Measurements from ENCODE around the gene CENPQ.

CENPQ gene

DNA sequence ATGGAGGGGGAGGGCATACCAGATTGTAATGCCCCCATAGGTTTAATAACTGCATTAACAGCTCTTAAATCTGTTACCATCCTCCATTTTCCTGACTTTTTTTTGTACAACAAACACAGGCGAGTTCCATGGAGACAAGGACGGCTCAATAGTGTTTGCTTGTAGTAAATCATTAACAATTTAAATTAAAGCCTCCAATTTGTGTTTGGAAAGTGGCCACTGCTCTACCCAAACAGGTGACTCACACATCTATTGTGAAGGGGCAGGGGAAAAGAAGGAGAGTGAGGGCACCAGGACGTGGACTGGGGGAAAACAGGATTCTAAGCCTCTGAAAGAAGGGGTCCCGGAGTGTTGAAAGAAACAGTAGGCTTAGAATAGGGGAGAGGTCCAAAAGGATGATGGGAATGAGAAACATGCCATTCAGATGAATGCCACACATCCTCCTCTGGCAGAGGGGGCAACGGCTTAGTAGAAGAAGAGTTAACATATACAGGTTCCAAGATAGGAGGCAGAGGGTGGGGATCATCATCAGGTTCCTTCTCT, 43.5 kb downstream of the CENPQ start:
- no peak for DNase-seq

DNA sequence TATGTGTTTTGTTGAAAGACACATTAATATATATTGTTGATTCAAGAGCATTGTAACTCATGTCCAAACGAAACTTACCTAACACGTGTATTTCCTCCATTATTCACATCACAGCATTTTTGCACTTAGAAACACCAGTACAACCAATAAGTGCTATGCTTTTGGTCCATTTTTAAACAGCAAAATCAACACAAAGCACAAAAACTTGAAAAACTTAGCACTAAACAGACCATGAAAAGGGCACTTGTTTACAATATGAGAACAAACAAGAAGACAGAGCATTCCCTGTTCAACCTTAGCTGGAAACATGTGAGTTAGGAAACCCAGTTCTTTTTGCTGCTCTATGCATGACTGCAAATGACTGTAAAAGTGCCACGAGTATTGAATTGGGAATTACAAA, 46.2 kb downstream of the CENPQ start:
- DNase-seq, result no peak

DNA sequence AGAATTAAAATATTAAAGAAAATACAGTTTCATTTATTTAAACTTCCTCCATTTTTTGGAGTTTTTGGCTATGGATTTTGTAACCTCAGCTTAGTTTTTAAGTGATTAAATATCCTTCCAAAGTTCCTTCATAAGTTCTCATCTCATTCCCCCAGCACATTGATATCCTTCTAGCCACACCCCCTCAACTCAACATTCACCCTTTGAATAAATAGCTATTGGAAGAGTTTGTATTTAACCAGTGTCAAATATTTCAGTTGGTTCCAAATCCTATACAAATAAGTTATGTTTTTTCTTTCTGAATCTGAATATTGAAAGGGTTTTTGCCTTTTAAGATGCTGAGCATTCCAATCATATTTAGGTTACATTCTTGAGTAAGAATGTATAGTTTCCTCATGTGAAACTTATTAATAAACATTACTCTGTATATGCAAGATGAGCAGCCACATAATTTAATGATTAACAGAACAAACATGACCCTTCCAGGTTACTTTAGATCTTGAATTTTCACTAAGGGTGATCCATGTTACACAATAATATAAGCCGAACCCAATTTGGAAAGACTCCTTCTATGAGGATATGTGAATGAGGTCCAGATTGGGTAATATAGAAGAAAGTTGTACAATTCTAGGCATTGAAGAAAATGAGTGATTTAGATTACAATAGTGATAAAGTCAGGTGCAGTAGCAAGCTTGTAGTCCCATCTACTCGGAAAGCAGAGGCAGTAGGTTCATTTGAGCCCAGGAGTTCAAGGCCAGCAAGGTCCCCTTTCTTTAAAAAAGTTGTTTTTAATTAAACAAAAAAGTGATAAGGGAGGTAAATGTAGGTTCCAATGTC, 50.2 kb downstream of the CENPQ start:
- no peak for DNase-seq

DNA sequence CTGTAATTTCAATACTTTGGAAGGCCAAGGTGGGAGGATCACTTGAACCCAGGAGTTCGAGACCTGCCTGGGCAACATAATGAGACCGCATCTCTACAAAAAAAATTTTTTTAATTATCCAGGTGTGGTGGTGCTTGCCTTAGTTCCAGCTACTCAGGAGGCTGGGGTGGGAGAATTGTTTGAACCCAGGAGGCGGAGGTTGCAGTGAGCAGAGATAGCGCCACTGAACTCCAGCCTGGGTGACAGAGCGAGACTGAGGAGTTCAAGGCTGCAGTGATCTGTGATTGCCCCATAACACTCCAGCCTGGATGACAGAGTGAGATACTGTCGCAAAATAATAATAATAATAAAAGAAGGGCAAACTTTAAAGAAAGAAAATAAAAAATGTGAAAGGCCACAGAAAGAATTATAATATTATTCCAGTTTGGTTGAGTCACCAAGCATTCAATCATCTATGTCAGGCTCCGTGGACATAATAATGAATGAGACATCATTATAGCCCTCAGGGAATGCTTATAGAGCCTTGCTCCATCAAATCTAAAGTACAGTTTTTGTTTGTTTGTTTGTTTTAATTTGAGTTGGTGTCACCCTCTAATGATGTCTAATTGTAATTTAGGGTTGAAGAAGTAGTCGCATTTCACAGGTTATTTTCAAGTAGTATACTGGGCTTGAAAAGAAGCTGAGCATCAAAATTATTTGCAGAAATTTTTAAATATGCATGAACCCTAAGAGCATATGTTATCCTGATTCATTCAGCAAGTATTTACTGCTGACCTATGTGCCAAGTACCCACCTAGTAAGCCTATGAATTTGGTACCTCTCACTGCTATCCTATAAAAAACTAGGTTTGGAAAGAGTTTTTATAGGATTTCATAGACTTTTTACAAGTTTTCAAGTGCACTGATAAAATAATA, 51.7 kb downstream of the CENPQ start:
- DNase-seq, result no peak

DNA sequence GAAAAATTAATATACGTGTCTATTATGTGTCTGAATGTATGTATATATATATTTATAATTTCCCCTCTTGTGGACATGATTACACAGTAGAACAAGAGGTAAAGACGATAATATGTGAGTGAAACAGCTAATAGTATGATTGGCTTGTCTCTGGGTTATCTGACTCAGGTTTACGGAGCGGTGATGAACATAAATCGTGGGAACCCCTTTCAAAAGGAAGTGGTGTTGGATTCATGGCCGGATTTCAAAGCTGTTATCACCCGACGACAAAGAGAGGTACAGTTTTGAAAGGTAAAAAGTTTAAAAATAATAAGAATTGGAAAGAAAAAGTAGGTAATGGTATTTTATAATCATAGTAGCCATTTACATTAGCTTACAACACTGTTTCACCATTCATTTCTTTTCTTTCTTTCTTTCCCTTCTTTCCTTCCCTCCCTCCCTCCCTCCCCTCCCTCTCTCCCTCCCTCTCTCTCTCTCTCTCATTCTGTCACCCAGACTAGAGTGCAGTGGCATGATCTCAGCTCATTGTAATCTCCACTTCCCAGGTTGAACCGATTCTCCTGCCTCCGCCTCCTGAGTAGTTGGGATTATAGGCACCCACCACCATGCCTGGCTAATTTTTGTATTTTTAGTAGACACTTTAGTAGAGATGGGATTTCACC, 52.4 kb downstream of the CENPQ start:
- DNase-seq, result no peak

DNA sequence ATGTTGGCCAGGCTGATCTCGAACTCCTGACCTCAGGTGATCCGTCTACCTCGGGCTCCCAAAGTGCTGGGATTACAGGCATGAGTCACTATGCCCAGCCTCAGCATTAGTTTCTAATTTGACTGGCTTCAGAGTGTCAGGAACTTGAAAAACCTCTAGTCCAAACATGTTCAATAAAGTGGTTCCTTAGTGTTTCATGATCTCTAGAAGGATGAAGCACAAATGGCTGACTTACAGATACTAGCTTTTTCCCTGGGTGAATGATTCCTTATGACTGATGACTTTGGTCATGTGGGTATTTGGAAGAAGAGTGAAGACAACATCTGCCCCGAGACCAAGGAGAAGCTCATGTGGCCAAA, 53.0 kb downstream of the CENPQ start:
- DNase-seq, result no peak

DNA sequence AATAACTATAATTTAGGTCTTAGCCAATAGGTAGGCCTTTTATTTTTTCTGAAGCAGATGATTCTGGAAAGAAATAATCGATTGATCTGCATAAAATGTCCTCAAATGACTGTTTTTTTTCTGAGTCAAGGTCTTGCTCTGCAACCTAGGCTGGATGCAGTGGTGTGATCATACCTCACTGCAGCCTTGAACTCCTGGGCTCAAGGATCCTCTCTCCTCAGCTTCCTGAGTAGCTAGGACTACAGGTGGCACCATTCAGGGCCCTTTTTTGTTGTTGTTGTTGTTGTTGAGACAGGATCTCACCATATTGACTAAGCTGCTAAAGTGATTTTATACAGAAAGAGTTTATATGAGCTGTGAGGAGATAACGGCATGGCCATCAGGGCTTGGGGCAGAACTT, 54.7 kb downstream of the CENPQ start:
- no peak for DNase-seq

DNA sequence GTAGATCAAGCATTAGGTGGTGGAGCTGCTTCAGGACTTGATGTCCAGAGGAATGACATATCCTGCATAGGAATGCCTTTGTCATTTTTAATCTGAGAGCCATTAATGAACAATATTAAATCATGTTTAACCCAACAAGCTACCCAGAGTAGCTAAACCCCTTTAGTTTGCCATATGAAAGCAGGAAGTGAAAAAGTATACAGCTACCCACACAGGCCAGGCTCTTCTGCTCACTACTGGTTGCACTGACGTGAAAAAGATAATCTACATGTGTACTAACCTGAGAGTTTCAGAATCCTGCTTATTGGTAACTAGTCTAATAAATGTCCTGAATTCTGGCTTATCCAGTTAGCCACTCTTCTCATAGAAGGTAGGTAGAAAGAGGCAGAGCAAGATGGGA, 56.5 kb downstream of the CENPQ start:
- no peak for DNase-seq

DNA sequence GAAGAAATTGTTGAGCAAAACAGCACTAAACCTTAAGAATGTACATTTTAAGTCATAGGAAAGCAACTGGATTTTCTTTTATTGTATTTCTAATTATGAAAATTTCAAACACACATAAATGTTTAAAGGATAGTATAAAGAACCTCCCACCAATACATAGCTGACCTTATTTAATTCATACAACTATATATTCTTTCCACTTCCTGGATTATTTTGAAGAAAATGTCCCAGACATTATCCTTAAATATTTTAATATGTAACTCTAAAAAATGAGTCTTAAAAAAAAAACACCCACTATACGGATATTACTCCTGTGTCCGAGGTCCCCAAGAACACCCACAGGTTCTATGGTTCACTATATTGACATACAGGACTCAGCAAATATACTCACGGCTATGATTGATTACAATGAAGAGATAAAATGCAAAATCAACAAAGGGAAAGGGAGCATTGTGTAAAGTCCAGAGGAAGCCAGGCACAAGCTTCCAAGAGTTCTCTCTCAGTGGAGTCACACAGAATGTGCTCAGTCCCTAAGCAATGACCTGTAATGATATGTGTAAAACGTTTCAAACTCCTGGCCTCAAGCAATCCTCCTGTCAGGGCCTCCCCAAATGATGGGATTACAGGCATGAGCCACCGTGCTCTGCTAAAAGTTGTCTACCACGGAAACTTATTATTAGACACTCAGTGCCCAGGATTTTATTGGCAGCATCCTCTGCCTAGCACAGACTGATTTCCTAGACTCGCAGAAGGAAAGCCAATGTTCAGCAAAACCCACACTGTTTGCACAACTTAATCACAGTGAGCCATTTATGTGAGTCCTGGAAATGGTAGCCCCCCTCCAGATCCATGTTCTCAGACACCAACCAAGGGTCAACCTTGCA, 59.8 kb downstream of the CENPQ start:
- no peak for DNase-seq

DNA sequence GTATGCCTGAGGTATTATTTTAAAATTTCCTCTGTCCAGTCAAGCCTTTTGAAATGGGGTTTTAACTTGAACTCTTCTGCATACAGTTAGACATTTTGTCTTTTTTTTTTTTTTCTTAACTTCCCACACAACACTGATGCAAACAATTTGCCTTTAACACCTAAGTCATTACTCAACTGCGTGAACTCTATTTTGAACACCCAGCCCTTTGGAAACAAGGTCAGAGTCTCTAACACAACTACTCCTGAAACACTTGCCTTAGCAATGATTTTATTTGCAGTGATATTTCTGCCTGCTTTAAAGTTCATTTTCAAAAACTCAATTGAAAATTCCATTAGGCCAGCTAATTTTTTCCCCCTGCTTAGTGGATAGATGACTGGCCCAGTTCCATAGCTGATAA, 60.7 kb downstream of the CENPQ start:
- DNase-seq, result no peak

DNA sequence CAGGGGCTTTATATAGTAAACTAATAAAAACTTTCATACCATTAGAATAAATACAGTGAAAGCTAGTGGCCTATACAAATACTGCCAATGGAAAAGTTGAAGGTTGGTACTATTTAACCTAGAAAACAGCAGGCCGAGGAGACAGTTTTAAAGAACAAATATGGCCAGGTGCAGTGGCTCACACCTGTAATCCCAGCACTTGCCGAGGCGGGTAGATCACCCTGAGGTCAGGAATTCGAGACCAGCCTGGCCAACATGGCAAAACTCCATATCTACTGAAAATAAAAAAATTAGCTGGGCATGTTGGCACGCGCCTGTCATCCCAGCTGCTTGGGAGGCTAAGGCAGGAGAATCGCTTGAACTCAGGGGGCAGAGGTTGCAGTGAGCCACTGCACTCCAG, 61.4 kb downstream of the CENPQ start:
- no peak for DNase-seq

DNA sequence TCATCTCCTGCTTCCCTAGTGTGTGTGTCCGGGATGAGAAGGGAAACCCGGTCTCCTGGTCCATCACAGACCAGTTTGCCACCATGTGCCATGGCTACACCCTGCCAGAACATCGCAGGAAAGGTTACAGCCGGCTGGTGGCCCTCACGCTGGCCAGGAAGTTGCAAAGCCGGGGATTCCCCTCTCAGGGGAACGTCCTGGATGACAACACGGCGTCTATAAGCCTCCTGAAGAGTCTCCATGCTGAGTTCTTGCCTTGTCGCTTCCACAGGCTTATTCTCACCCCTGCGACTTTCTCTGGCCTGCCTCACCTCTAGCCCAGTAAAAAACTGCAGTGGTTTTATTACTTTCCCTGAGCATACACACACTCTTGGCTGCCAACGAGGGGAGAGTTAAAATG, 63.4 kb downstream of the CENPQ start:
- DNase-seq, result no peak

DNA sequence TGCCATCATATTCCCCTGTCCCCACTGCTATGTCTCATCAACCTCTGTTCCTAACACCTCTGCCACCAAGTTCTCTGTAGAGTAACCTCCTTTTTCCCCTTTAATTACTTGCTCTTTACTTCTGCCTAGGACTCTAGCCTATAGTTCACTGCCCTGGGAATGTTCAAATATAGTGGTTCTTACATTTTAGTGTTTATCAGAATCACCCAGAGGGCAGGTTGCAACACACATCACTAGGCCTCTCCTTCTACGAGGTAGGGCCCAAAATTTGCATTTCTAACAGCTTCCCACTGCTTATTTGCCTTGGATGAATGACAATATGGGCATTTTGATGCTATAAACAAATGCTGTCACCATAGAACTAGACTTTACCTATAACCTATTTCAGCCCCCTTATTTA, 64.2 kb downstream of the CENPQ start:
- no peak for DNase-seq

DNA sequence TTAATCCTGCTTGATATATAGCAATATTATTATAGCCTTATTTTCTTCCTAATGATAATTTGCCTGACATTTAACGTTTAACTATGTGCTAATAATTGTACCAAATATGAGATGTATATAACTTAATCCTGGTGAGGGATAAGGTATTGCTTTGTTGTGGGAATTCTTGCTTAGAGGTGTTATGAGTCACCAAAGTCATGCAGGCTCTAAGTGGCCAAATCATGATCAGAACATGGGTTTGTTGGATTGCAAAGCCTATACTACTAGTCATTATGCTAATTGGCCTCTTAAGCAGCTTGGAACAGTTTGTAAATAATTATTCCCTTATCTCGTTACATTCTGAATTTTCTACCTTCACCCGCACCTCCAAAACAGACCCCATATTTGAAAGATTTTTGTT, 65.4 kb downstream of the CENPQ start:
- DNase-seq, result no peak

DNA sequence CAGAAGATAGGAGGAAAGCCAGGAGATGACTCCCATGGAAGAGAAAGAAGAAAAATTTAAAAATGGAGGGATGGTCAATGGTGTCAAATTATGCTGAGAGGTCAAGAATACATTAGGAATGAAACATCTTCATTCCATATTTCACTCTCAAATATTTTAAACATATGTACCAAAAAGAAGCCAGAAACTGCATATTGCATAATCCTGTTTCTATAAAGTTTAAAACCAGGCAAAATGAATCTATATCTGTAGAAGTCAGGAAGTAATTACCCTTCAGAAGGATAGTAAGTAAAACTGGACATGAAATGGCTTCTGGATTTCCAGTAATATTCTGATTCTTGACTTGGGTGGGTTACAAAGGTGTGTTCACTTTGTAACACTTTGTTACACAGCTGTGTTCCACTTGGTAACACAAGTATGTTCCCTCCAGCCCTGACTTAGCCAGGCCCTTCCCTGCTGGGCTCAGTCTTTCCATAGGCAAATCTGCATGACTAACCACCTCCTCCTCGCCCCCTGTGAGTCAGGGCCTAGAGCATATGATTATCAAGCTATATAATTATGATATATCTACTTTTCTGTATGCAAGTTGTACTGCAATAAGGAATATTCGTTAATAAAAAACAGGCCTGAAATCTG, 67.1 kb downstream of the CENPQ start:
- DNase-seq, result no peak

DNA sequence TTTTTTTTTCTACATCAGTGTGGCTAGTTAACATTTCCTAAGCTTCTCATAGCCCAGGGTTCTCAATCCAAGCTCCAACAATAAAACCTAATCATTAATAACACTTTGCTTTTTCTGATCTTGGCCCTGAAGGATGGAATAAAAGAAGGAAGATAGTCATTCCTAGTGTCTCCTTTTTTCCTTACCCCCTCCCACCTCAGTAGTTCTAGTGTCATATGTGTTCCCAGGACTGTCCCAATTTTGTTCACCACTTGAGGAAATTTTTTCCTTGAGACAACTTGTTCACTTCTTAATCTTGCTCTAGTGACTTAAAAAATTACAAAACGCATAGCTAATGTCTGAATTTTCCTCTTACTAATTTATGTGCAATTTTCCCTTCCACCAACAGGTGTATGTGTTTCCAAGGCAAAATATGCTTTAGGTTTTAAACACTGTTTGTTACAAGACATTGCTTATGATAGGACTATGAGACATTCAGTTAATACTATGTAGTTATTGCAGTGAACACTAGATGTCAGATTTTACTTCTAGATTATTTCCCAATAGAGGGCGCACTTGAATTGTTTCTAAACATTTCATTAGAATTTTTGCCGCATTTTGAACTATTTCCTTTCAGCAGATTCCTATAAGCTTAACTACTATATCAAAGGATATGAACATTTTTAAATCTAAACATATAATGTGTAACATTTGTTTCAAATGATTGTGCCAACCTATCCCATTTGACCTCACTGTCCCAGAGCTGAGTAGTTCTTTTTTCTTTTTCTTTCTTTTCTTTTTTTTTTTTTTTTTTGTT, 68.8 kb downstream of the CENPQ start:
- DNase-seq, result no peak

DNA sequence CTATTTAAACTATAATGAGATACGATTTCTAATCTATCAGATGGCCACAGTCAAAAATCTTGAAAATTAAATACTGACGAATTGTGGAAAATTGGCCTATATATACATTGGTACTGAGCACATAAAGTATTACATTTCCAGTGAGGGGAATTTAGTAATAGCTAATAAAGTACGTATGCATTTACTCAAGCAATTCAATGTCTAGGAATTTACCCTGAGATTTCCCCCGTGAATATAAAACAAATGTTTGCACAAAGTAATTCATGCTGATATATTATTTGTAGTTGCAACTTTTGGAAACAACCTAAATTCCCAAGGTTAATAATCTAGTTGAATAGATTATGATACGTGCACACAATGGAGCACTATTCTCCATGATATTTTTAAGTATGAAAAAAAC, 72.6 kb downstream of the CENPQ start:
- no peak for DNase-seq

DNA sequence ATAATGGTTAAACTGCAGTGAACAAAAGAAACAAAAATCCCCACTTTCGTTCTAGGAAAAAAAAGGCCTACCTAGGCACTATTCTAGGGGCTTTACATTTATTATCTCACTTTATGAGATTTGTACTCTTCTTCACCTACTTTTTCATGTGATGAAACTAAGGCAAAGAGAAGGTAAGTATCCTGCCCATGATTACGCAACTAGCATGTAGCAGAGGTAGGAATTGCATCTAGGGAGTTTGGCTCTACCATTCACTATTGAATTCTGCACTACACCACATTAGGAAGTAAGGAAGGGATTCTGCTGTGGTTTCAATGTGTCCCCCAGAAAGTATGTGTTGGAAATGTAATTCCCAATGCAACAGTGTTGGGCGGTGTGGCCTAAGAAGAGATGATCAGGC, 75.9 kb downstream of the CENPQ start:
- DNase-seq, result no peak

DNA sequence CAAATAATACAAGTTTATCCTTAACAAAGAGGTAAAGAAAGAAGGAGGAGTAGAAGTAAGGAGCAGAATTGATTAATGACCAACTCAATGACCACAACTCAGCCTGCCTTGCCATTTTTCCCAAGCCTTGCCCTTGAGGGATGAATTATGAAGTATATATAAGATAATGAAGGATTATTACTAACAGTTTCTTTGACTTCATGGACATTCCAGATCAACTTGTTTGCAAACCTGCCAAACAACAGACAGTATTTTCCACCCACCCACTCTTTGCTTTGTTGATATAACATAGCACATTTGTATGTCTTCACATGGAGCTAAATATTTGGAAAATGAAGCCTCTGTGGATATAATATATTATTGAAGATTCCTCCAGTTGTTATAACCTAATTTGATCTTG, 77.4 kb downstream of the CENPQ start:
- no peak for DNase-seq

DNA sequence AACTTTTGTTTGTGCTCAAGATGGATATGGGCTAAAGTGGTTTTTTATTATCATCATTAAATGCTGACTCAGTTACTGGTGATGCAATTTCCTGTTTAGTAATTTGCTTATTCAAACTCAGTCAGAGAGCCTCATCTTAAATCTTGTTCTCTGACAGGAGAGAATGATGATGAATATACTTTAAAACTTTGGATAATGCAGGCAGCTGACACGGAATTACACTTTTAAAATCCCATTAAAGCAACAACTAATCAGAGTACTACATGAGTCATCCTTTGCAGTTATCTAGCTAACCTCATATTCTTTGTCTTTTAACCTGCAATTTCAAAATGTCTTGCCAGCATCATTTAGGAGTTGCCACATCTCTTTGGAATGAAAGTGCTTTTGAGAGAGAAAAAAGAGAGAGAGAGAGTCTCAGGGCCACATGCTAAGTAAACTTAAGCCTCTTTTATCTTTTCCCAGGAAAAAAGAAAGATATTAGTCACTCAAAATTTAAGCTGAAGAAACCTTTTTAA, 78.1 kb downstream of the CENPQ start:
- DNase-seq, result no peak

DNA sequence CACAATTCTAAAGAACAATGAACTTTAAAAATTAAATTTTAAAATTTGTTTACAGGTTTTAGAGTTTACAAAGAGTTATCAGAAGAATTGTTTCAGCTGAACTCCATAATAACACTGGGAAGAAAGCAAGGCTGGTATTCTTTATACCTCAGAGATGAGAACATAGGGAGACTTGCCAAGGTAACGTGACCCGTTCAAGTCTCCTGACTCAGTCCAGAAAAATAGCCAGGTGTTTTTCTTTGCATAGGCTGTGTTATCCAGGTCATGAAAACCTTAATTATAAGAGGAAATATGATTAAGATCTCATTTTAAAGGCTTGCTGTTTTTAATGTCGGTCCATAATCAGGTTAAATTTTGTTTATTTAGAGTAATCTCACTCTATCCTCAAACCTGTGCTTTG, 78.8 kb downstream of the CENPQ start:
- no peak for DNase-seq

Measured in activated CD8-positive, alpha-beta memory T cell treated with anti-CD3 and anti-CD28 coated beads, Interleukin-2, amount 50 U/mL, for 48 hours (primary cell).